SIG-M5 treated with dmso at 0.1 percent for 504 hours (cell line): Measurements from ENCODE around the gene NNAT.
A peak's percentile ranks its signal among the peaks of the same experiment; 100 is the strongest.

Experiments used
- DNase-seq: peaks from one replicate; lab custom pipeline; 2025; ENCODE audit not compliant: unreplicated experiment; lab: John Stamatoyannopoulos, UW

Gene NNAT

GRCh38 chr20:37565134-37565811, 44.2 kb downstream of the NNAT start:
- no peak for DNase-seq

- no peak for DNase-seq
These were observed 45.7 kb downstream of the NNAT start for GRCh38 chr20:37566590-37567330.

- DNase-seq, result no peak
These were observed 46.2 kb downstream of the NNAT start for GRCh38 chr20:37567331-37567665.

DNA sequence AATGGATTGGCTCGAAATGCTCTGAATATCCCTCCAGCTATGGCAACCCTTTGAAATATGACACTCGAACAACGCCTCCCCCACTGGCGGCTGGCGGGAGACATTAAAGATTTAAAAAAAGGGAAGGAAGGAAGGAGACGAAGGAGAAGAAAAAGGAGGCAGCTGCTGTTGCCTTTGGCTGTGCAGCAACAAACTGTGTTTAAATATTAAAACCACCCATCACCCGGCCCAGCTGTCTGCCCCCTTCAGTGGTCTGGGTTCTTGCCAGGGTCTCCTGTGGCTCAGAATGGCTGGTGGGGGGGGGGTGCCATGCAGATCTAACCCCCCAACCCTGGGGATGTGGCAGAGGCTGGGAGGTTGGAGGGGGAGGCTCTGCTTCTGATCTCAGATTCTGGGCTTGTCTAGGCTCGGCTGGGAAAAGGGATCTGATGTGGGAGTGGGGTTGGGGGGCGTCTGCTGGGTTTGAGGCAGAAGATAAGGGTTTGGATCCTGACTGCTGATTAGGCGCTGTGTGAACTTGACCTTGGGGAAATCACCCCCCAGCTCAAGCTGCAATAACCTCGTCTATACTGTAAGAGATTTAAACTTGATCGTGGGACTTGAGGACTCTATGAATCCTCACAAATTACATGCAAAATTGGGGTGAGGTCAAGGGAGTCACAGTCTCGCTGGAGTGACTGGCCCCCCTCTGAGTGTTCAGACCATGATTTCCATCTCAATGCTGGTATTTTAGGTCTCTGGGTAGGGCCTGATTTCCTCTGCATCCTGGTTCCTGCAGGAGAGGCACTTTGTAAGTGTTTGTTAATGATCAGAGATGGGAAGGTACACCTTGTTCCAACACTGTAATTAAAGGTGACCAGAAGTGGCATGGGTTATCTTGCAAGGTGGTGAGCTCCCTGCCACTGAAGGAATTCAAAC, 46.9 kb downstream of the NNAT start:
- DNase-seq, result peak; percentile 27

GRCh38 chr20:37570419-37570818, 49.4 kb downstream of the NNAT start:
- DNase-seq, result no peak

DNA sequence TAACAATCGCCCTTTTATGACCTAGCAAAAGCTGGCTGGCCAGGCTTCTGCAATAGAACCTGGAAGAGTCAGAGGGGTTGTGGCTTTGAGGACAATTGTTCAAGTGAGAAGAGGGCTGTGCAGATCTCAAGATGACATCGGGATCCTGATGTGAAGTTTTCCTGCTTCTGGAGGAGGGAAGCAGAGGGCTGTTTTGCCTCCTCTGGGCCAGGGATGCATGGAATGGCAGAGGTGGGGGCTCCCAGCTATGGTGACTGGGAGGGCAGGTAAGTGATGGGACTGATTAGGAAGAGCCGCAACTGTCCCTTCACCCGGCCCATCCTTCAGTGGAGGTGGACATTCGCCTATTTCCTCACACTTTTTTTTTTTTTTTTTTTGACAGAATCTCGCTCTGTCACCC, 50.0 kb downstream of the NNAT start:
- no peak for DNase-seq
